ENCODE results near the gene UBE2D1. TPM values are rescaled to one million over a fixed set of nuclear protein-coding genes. Genes with fewer than 3 reads are reported as not detected.

UBE2D1 gene
- total and polyA plus RNA-seq, 3 donors (not counting 1 experiment from before 2014, with no cell fraction given): 8.0 to 15.5 (median 13.9) TPM

Other genes with a start within 250 kb of the UBE2D1 start
- 1 to 10 TPM; 5.0 to 8.7 TPM for gene IPMK, start 67.1 kb upstream of the UBE2D1 start, total RNA-seq
- 1.5 TPM for gene IPMK, start 67.1 kb upstream of the UBE2D1 start, polyA plus RNA-seq
- 10 to 100 TPM; 21.0 to 39.6 TPM for gene CISD1, start 65.8 kb upstream of the UBE2D1 start, total RNA-seq
- 37.5 TPM for gene CISD1, start 65.8 kb upstream of the UBE2D1 start, polyA plus RNA-seq
- gene TFAM, start 50.4 kb downstream of the UBE2D1 start, total RNA-seq: 10 to 100 TPM; 26.2 to 46.3 TPM
- gene TFAM, start 50.4 kb downstream of the UBE2D1 start, polyA plus RNA-seq: 23.6 TPM
- 10 to 100 TPM; 15.2 to 35.0 TPM for gene BICC1, start 177.9 kb downstream of the UBE2D1 start, total RNA-seq
- gene BICC1, start 177.9 kb downstream of the UBE2D1 start, polyA plus RNA-seq: 5.6 TPM